ENCODE data around the gene PRSS38. TPM values are rescaled to one million over a fixed set of nuclear protein-coding genes. Genes with fewer than 3 reads are reported as not detected.

Gene PRSS38
- total and polyA plus RNA-seq, 2 donors from 2014 or later: not detected

DNA sequence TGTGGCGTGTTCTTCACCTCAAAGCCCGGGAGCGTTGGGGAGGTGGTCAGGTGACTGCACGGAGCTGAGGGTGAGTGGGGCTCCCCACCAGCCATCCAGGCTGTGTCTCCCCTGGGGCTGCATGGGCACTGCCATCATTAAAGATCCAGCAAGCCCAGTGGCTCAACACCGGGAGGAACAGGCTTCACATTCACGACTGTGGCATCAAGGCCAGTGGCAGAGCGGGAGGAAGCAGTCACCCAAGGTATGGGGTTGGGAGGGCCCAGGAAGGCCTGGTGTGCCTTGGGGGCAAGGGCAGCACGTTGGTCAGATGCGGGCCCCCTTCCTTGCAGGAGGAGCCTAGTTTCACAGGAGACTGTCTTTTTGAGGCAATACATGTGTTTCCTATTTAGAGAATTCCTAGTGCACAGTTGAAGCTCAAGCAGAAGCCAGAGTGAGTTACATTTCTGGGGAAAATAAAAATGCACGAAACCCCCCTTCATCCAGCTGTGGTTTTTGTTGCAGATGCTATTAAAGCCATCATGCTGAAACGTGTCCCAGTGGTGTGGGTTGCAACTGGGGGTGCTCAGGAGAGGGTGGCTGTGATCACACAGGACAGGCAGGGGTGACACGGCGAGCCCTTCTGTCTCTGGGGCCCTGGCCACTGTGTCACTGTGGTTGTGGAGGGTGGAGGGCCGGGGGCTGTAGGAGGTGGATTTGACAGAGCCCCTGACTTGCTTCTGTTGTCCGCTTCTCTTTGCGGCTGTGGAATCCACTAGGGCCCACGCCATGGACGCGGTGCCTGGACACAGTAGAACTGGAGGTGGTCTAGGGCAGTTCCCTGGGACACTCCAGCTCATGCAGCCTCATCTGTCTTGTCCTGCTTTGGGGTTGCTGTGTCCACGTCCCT is 46.2 kb upstream of the PRSS38 start:
- H3K27ac ChIP-seq (ENCODE audit: low read depth in 2 of 2, low read length in 2 of 2): no peak overlapping the region
- peaks cover 5 to 17% (median 8%) of the 10 kb centered on the region in 3 donors for H3K36me3 ChIP-seq (ENCODE audit: control insufficient read depth in 2 of 3, insufficient read depth in 3 of 3, low read length in 3 of 3)
- no peak overlapping the region for H3K9ac ChIP-seq (ENCODE audit: low read length in 3 of 3)
- H3K4me3 ChIP-seq (ENCODE audit: low read length in 3 of 3): no peak overlapping the region
- TF ChIP-seq, protein P1, sequence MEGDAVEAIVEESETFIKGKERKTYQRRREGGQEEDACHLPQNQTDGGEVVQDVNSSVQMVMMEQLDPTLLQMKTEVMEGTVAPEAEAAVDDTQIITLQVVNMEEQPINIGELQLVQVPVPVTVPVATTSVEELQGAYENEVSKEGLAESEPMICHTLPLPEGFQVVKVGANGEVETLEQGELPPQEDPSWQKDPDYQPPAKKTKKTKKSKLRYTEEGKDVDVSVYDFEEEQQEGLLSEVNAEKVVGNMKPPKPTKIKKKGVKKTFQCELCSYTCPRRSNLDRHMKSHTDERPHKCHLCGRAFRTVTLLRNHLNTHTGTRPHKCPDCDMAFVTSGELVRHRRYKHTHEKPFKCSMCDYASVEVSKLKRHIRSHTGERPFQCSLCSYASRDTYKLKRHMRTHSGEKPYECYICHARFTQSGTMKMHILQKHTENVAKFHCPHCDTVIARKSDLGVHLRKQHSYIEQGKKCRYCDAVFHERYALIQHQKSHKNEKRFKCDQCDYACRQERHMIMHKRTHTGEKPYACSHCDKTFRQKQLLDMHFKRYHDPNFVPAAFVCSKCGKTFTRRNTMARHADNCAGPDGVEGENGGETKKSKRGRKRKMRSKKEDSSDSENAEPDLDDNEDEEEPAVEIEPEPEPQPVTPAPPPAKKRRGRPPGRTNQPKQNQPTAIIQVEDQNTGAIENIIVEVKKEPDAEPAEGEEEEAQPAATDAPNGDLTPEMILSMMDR (IDR thresholded peaks at IDR 0.05; ENCODE audit: borderline replicate concordance, extremely low read depth, insufficient read depth): no peak
- intact Hi-C loops (cut with DNase I): loop anchor here (10.0 kb wide), 1 partner anchor 176 kb away; the partner anchor contains the start of gene WNT9A
- H3K27me3 ChIP-seq (ENCODE audit: control insufficient read depth, insufficient read depth, low read length): no peaks in the 10 kb centered on the region
- DNase-seq (peak in 1 of 5 donors; percentile 51), FAIRE-seq (no peak)
- H3K4me1 ChIP-seq (ENCODE audit: control insufficient read depth in 2 of 3, insufficient read depth in 2 of 3, low read depth in 1 of 3, low read length in 3 of 3): peaks cover 0 to 7% (median 0%) of the 10 kb centered on the region in 3 donors
- H3K9me3 ChIP-seq (ENCODE audit: control insufficient read depth in 2 of 3, insufficient read depth in 1 of 3, low read length in 3 of 3): peaks cover 0 to 2% (median 0%) of the 10 kb centered on the region in 3 donors

DNA sequence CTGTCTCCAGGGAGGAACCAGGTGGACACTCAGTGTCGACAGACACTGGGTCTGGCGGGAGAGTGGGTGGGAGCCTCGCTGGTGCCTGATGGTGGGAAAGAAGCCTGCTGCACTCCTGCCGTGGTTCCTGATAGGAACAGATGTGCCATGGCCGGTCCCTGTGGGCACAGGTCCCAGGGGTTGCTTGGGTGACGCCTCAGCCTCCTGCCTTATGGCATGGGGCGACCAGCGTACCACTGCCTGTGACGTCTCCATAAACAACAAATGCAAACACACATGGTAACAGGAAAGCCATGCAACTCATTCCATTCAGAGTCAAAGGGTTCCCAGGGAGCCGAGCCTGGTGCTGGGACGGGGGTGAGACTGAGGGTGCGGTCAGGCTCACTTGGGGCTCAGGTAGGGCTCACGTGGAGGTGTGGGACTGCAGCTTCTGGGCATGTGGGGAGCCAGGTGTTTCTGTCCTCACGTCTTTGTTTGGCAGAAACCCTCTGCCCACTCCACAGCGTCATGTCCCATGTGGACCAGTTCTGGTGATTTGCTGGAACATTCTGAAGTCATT is 45.5 kb upstream of the PRSS38 start:
- peaks cover 0 to 2% (median 0%) of the 10 kb centered on the region in 3 donors for H3K9me3 ChIP-seq (ENCODE audit: control insufficient read depth in 2 of 3, insufficient read depth in 1 of 3, low read length in 3 of 3)
- no peaks in the 10 kb centered on the region for H3K27me3 ChIP-seq (ENCODE audit: control insufficient read depth, insufficient read depth, low read length)
- no peak overlapping the region for H3K9ac ChIP-seq (ENCODE audit: low read length in 3 of 3)
- H3K27ac ChIP-seq (ENCODE audit: low read depth in 2 of 2, low read length in 2 of 2): no peak overlapping the region
- FAIRE-seq (no peak), DNase-seq (peak in 1 of 5 donors; percentile 51)
- H3K4me1 ChIP-seq (ENCODE audit: control insufficient read depth in 2 of 3, insufficient read depth in 2 of 3, low read depth in 1 of 3, low read length in 3 of 3): peaks cover 0 to 7% (median 0%) of the 10 kb centered on the region in 3 donors
- peaks cover 5 to 17% (median 8%) of the 10 kb centered on the region in 3 donors for H3K36me3 ChIP-seq (ENCODE audit: control insufficient read depth in 2 of 3, insufficient read depth in 3 of 3, low read length in 3 of 3)
- intact Hi-C loops (cut with DNase I): loop anchor here (10.0 kb wide), 1 partner anchor 175 kb away; the partner anchor contains the start of gene WNT9A
- TF ChIP-seq, protein P1 (IDR thresholded peaks at IDR 0.05; ENCODE audit: borderline replicate concordance, extremely low read depth, insufficient read depth): no peak
- no peak overlapping the region for H3K4me3 ChIP-seq (ENCODE audit: low read length in 3 of 3)

DNA sequence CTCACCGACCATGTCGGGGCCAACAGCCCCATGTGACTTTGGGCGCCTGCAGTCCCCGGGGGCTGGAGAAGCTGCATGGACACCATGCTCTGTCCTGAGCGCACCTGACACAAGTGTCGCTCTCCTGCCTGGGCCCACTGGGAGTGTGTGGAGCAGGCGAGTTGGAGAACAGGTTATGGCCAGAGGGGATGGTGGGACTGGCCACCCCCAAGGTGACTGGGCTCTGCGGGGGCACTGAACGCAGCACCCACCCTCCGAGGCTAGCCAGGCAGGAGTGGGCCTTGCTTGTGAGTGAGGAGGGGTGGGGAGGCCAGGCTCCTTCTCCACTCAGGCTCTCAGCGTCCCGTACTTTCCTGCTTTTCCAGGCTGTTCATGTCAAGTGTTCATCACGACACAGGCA is 44.7 kb upstream of the PRSS38 start:
- TF ChIP-seq, protein P1 (IDR thresholded peaks at IDR 0.05; ENCODE audit: borderline replicate concordance, extremely low read depth, insufficient read depth): no peak

More for the DNA sequence above, 44.7 kb upstream of the PRSS38 start:
- intact Hi-C loops (cut with DNase I): no loop called here
- no peak overlapping the region for H3K9ac ChIP-seq (ENCODE audit: low read length in 3 of 3)
- peaks cover 5 to 17% (median 8%) of the 10 kb centered on the region in 3 donors for H3K36me3 ChIP-seq (ENCODE audit: control insufficient read depth in 2 of 3, insufficient read depth in 3 of 3, low read length in 3 of 3)
- H3K27me3 ChIP-seq (ENCODE audit: control insufficient read depth, insufficient read depth, low read length): no peaks in the 10 kb centered on the region
- H3K4me3 ChIP-seq (ENCODE audit: low read length in 3 of 3): no peak overlapping the region
- FAIRE-seq (no peak), DNase-seq (peak in 1 of 5 donors; percentile 55)
- H3K9me3 ChIP-seq (ENCODE audit: control insufficient read depth in 2 of 3, insufficient read depth in 1 of 3, low read length in 3 of 3): peaks cover 0 to 2% (median 0%) of the 10 kb centered on the region in 3 donors
- H3K27ac ChIP-seq (ENCODE audit: low read depth in 2 of 2, low read length in 2 of 2): no peak overlapping the region
- H3K4me1 ChIP-seq (ENCODE audit: control insufficient read depth in 2 of 3, insufficient read depth in 2 of 3, low read depth in 1 of 3, low read length in 3 of 3): peaks cover 0 to 7% (median 0%) of the 10 kb centered on the region in 3 donors
